HepG2 (cell line): ENCODE data around the gene SEMA7A. TPM values are rescaled to one million over a fixed set of nuclear protein-coding genes. Genes with fewer than 3 reads are reported as not detected.

Source experiments
- FOXC1 ChIP-seq: sonication (generic); formaldehyde crosslinking; IDR thresholded peaks from 2 replicates; pipeline ENCODE4 v1.8.0; 2022; ENCODE audit warnings: mild to moderate bottlenecking, missing genetic modification reagents, borderline replicate concordance
- FOXK2 ChIP-seq: fragments of 450-650 bp; IDR thresholded peaks from 2 replicates; pipeline ENCODE4 v1.6.1; 2016
- GZF1 ChIP-seq: sonication (generic); formaldehyde crosslinking; IDR thresholded peaks from 2 replicates; pipeline ENCODE4 v1.5.1; 2020; ENCODE audit warnings: mild to moderate bottlenecking, missing genetic modification reagents
- MLX ChIP-seq: IDR thresholded peaks from 2 replicates; pipeline ENCODE4 v1.6.1; 2016
- ZNF180 ChIP-seq: sonication (generic); formaldehyde crosslinking; IDR thresholded peaks from 2 replicates; pipeline ENCODE4 v1.4.0; 2020; ENCODE audit warnings: low read depth, missing genetic modification reagents, borderline replicate concordance
- ZNF207 ChIP-seq: fragments of 450-650 bp; IDR thresholded peaks from 2 replicates; pipeline ENCODE4 v1.6.1; 2016; ENCODE audit warnings: antibody characterized with exemption, borderline replicate concordance
- ZNF484 ChIP-seq: sonication (generic); formaldehyde crosslinking; IDR thresholded peaks from 2 replicates; pipeline ENCODE4 v1.5.1; 2020; ENCODE audit warnings: mild to moderate bottlenecking, low read depth, missing genetic modification reagents, borderline replicate concordance
- ZNF558 ChIP-seq: sonication (generic); formaldehyde crosslinking; IDR thresholded peaks from 2 replicates; pipeline ENCODE4 v1.9.0; 2022; ENCODE audit warnings: mild to moderate bottlenecking, missing genetic modification reagents, borderline replicate concordance
- ZNF615 ChIP-seq: sonication (generic); formaldehyde crosslinking; IDR thresholded peaks from 2 replicates; pipeline ENCODE4 v1.5.0; 2020; ENCODE audit warnings: mild to moderate bottlenecking, missing genetic modification reagents, borderline replicate concordance
- ZNF644 ChIP-seq: IDR thresholded peaks from 2 replicates; pipeline ENCODE4 v1.6.1; 2016; ENCODE audit warnings: low read depth
- ZNF768 ChIP-seq: sonication (generic); formaldehyde crosslinking; IDR thresholded peaks from 2 replicates; pipeline ENCODE4 v1.4.0; 2020; ENCODE audit warnings: missing genetic modification reagents
- ZNF781 ChIP-seq: sonication (generic); formaldehyde crosslinking; IDR thresholded peaks from 2 replicates; pipeline ENCODE4 v1.5.1; 2020; ENCODE audit warnings: borderline replicate concordance, mild to moderate bottlenecking, missing genetic modification reagents; ENCODE audit errors: not compliant biosample characterization
- polyA plus RNA-seq, 8 experiments: library from polyadenylated mRNA; depleted of rRNA in 3 of 8; stranded (reverse) in 7 of 8; unstranded in 1 of 8; fragments of >200 nt; fragmentation: Illumina TruSeq in 4 of 8; extraction: Trizol in 4 of 8; gene quantifications; 2 replicates each; pipeline versions ENCODE4 v1.2.1 to v1.2.3, GENCODE V29; 2011 to 2016; ENCODE audit warnings: low read depth in 4 of 8, missing spikeins in 1 of 8, mixed read lengths in 1 of 8; ENCODE audit not compliant: insufficient read depth in 1 of 8
- total RNA-seq, 5 experiments: library from RNA; depleted of rRNA; stranded (reverse); fragments of >200 nt; fragmentation: Illumina TruSeq; extraction: Trizol; gene quantifications; 2 replicates each; pipeline ENCODE4 v1.2.3, GENCODE V29; 2016; ENCODE audit warnings: low read depth in 1 of 5
- TF ChIP-seq, protein P1 (sequence below): sonication (generic); formaldehyde crosslinking; IDR thresholded peaks from 2 replicates; pipeline ENCODE4 v1.4.0; 2020; ENCODE audit warnings: mild to moderate bottlenecking, missing genetic modification reagents
- TF ChIP-seq, protein P2 (sequence below): sonication (generic); formaldehyde crosslinking; IDR thresholded peaks from 2 replicates; pipeline ENCODE4 v1.4.0; 2020; ENCODE audit warnings: mild to moderate bottlenecking, missing genetic modification reagents

The SEMA7A gene
- total and polyA plus RNA-seq, 2 of the 13 experiments (the other 11 are each of a cell fraction or from before 2014, with no cell fraction given), result 9.0 to 15.8 TPM

GRCh38 chr15:74382004-74382816 lies 51.5 kb downstream of the SEMA7A start (continued):
- no peak for TF ChIP-seq ZNF484 (CRISPR knock-in tag)
- TF ChIP-seq FOXC1 (CRISPR knock-in tag), result no peak
- no peak for TF ChIP-seq FOXK2
- no peak for TF ChIP-seq ZNF558 (CRISPR knock-in tag)
- TF ChIP-seq MLX (CRISPR knock-in tag), result no peak
- no peak for TF ChIP-seq ZNF644 (CRISPR knock-in tag)
- TF ChIP-seq, protein P1, sequence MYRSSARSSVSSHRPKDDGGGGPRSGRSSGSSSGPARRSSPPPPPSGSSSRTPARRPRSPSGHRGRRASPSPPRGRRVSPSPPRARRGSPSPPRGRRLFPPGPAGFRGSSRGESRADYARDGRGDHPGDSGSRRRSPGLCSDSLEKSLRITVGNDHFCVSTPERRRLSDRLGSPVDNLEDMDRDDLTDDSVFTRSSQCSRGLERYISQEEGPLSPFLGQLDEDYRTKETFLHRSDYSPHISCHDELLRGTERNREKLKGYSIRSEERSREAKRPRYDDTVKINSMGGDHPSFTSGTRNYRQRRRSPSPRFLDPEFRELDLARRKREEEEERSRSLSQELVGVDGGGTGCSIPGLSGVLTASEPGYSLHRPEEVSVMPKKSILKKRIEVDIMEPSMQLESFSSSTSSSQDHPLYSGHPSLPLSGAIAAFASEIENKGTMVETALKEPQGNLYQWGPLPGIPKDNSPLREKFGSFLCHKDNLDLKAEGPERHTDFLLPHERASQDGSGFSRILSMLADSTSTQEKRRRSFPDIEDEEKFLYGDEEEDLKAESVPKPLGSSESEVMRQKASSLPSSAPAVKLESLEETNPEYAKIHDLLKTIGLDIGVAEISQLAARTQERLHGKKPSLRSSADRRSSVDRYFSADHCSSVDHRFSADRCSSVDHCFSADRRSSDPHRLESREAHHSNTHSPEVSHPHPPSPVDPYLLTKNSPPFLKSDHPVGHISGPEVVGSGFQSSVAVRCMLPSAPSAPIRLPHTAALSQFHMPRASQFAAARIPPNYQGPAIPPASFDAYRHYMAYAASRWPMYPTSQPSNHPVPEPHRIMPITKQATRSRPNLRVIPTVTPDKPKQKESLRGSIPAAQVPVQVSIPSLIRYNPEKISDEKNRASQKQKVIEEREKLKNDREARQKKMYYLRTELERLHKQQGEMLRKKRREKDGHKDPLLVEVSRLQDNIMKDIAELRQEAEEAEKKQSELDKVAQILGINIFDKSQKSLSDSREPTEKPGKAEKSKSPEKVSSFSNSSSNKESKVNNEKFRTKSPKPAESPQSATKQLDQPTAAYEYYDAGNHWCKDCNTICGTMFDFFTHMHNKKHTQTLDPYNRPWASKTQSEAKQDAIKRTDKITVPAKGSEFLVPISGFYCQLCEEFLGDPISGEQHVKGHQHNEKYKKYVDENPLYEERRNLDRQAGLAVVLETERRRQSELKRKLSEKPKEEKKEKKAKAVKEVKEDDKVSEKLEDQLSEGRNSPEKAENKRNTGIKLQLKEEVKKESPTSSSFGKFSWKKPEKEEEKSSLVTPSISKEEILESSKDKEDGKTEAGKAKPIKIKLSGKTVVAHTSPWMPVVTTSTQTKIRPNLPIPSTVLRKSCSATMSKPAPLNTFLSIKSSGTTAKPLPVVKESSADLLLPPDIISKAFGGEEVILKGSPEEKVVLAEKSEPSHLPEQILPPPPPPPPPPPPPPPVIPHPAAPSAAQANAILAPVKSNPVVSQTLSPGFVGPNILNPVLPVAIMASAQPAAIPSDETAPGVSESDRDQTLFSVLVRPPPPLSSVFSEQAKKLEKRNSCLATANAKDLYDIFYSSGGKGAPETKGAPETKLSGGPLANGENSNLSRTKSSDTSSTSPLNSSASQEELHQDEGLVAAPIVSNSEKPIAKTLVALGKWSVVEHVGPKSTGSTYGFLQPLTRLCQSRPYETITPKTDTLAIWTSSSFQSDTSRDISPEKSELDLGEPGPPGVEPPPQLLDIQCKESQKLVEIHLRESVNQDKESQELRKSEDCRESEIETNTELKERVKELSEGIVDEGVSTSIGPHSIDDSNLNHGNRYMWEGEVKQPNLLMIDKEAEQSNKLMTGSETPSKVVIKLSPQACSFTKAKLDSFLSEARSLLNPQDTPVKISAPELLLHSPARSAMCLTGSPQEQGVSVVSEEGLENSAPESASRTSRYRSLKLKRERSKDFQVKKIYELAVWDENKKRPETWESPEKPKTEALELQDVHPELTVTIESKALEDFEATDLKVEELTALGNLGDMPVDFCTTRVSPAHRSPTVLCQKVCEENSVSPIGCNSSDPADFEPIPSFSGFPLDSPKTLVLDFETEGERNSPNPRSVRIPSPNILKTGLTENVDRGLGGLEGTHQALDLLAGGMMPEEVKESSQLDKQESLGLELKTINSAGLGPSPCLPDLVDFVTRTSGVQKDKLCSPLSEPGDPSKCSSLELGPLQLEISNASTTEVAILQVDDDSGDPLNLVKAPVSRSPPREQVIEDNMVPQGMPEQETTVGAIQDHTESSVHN (CRISPR knock-in tag), result no peak
- TF ChIP-seq ZNF207, result no peak
- no peak for TF ChIP-seq GZF1 (CRISPR knock-in tag)
- TF ChIP-seq ZNF768 (CRISPR knock-in tag), result peak; percentile 39; the same call in 1 of the 2 replicates
- no peak for TF ChIP-seq ZNF781 (CRISPR knock-in tag)
- no peak for TF ChIP-seq ZNF180 (CRISPR knock-in tag)
- no peak for TF ChIP-seq ZNF615 (CRISPR knock-in tag)
- TF ChIP-seq, protein P2, sequence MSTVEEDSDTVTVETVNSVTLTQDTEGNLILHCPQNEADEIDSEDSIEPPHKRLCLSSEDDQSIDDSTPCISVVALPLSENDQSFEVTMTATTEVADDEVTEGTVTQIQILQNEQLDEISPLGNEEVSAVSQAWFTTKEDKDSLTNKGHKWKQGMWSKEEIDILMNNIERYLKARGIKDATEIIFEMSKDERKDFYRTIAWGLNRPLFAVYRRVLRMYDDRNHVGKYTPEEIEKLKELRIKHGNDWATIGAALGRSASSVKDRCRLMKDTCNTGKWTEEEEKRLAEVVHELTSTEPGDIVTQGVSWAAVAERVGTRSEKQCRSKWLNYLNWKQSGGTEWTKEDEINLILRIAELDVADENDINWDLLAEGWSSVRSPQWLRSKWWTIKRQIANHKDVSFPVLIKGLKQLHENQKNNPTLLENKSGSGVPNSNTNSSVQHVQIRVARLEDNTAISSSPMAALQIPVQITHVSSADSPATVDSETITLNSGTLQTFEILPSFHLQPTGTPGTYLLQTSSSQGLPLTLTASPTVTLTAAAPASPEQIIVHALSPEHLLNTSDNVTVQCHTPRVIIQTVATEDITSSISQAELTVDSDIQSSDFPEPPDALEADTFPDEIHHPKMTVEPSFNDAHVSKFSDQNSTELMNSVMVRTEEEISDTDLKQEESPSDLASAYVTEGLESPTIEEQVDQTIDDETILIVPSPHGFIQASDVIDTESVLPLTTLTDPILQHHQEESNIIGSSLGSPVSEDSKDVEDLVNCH (CRISPR knock-in tag), result no peak
